Measurements from ENCODE around the gene HSD17B3.
"Not testable (repeated sequence)": the region's sequence is repeated elsewhere in the genome, so short reads cannot be mapped to it uniquely, and the experiment has no call there.

Gene HSD17B3

DNA sequence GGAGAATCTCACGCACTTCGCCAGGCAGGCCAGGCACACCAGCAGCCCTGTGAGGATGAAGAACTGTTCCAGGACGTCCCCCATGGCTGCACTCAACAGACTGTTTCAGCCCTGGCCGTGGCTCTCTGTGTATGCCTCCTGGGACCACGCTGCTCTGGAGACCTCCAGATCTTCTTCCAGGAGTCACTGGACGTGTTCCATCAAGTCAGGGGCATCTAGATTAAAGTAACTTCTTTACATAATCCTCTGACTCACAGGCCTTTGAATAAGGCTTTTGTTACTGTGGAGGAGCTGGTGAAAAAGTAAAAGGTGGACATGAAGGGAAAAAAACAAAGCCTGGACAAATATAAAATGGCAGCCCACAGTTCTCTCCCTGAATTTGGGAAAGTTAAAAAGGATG is at the start of gene HSD17B3:
HSD17B3 (minus strand) TSS at position 156 of the 400 bp plus-strand sequence; CDS start at position 84, 72 bp downstream.
- no peak for DNase-seq

- no peak for DNase-seq
Observed at GRCh38 chr9:96350866-96351265, 48.9 kb upstream of the HSD17B3 start.

DNA sequence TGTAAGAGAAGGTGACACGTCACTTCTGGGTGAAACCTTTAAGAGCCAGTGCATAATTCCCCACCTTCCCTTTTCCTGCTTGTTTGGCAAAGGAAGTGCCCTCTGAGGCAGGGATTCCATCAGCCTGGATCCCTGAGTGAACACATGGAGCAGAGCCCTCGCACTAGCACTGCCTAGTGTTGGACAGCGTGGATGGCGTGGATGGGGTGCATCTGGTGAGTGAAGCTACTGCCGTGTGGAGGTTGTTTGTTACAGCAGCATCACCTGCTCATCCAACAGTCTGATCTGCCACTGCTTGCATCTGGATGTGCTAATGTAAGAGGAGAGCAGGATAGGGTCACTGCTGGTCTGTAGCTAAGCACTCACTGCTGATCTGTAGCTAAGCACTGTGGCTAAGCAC is 46.3 kb upstream of the HSD17B3 start:
- DNase-seq = no peak

DNA sequence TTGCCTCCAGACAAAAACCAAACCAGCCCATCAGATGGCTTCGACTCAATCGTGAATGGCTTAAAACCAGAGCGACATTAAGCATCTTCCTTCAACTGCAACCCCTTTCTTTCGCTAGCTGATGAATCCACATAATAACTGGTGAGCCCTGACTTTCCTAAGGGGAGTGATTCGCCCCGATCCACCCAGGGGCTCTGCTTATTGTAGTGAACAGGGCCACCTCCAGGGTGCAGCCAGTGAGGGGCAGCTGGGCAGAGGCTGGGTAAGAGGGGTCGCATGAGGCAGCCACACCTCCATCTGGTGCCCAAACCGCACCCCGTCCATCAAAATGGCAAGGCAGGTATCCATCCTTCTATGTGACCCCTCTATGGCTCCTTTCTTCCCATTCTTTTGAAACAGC is 43.6 kb upstream of the HSD17B3 start:
- DNase-seq = no peak

- no peak for DNase-seq
Observed at GRCh38 chr9:96344458-96345180, 42.6 kb upstream of the HSD17B3 start.

DNA sequence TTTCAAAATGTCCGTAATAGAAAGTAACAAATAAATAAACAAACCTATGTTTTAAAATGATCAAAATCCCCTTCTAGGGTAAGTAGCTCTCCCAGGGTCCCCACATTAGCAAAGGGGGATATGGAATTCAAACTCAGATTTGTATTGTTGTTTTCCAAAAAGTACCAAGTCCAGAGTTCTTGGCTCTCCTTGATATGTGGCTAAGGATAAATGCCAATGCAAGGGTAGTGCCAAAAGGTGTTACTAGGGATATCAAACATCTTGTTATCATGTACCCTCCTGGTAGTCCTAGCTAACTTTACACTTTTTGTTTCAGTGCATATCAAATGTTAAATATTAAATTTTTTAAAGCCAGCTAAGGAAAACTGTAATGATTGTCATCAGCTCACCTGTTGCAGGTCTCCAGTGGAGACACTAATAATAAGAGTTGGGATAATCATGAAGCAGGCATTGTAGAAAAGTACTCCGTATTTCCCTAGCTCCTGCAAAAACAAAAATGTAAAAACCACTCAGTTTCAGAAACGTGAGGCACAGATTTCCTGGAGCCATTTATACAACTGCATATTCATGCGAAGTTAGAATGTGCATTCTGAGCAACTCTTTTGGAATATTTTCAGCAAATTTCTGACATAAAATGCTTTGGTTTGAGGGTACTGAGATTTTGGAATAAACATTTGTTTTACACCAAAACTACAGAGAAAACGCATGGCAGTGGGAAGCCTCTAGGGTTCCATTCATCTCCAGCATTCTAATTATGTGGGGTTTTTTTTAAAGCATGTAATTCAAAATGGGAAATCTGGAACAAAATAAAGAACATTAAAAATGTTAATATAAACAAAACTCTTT is 41.8 kb upstream of the HSD17B3 start:
- no peak for DNase-seq

GRCh38 chr9:96342571-96343245 is 40.7 kb upstream of the HSD17B3 start:
- no peak for DNase-seq

GRCh38 chr9:96340707-96341106 is 38.7 kb upstream of the HSD17B3 start:
- no peak for DNase-seq

GRCh38 chr9:96338299-96338698 is 36.3 kb upstream of the HSD17B3 start:
- no peak for DNase-seq

DNA sequence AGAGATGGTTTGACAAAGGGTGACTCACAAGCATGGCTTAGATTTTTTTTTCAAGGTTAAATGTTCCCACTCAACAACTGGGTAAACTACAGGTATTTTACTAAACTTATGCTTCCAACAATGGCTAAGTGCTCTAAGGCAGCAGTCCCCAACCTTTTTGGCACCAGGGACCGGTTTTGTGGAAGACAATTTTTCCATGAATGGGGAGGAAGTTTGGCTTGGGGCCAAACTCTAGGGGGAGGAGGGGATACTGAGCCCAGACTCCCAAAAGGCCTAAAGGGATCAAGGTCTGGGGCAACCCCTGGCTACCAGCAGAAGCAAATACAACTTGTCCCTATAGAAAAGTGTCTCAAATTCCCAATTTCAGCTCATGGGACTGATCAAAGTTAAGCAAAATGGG is 32.0 kb upstream of the HSD17B3 start:
- DNase-seq = no peak

GRCh38 chr9:96331236-96331947 is 29.4 kb upstream of the HSD17B3 start:
- DNase-seq = no peak

- DNase-seq = peak; percentile 45
Observed at GRCh38 chr9:96327694-96328352, 25.8 kb upstream of the HSD17B3 start.

DNA sequence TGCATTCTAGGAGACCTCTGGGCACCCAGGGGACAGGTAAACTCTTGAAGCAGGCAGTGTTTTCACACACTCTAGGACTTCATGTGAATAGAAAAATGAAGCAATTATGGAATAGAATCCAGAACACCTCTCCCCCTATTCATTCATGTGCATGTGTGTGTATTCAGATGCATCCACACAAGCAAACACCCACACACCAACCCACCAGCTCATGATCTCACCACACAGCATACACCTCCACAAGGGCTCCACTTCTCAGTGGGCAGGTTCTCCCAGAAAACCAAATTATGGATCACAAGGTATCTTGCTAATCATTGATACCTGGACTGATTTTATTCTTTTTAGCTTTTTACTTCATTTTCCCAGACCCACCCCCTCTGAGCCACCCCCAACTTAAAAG is 21.2 kb upstream of the HSD17B3 start:
- DNase-seq = no peak

DNA sequence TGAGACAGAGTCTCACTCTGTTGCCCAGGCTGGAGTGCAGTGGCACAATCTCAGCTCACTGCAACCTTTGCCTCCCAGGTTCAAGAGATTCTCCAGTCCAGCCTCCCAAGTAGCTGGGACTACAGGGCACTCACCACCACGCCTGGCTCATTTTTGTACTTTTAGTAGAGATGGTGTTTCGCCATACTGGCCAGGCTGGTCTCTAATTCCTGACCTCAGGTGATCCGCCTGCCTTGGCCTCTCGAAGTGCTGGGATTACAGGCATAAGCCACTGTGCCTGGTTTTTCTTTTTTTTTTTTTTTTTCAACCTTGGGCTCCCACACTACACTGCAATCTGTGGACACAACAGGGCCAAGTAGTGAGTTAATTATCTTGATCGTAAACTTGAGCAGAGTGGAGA is 20.8 kb upstream of the HSD17B3 start:
- DNase-seq = not testable (repeated sequence)

DNA sequence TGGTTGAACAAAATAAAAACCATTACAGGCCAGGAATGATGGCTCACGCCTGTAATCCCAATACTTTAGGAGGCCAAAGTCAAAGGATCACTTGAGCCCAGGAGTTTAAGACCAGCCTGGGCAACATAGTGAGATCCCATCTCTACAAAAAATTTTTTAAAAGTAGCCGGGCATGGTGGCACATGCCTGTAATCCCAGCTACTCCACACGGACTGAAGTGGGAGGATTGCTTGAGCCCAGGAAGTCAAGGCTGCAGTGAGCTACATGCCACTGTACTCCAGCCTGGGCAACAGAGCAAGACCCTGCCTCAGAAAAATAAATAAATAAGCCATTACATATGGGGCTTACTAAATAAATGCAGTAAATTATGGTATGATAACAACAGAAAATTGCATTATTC is 20.2 kb upstream of the HSD17B3 start:
- not testable (repeated sequence) for DNase-seq

DNA sequence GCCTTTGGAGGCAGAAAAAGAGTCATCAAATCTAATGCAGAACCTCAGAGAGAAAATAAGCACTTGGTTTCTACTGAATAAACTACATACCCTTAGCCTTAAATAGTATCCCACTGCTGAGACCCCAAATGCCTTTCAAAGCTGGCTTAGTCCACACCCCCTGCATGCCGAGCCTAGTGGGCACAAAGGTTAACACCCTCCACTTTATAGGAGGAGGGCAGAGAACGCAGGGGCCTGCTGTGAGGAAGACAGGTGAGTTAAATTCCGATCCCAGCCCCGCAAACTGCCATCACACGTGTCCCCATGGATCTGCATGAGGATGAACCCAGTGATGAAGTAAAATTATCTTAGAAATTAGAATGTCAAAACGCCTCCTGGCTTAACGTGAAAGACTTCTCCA is 19.5 kb upstream of the HSD17B3 start:
- DNase-seq = no peak

GRCh38 chr9:96320749-96321280 is 18.8 kb upstream of the HSD17B3 start:
- DNase-seq = no peak

GRCh38 chr9:96318921-96319565 is 17.1 kb upstream of the HSD17B3 start:
- no peak for DNase-seq

DNA sequence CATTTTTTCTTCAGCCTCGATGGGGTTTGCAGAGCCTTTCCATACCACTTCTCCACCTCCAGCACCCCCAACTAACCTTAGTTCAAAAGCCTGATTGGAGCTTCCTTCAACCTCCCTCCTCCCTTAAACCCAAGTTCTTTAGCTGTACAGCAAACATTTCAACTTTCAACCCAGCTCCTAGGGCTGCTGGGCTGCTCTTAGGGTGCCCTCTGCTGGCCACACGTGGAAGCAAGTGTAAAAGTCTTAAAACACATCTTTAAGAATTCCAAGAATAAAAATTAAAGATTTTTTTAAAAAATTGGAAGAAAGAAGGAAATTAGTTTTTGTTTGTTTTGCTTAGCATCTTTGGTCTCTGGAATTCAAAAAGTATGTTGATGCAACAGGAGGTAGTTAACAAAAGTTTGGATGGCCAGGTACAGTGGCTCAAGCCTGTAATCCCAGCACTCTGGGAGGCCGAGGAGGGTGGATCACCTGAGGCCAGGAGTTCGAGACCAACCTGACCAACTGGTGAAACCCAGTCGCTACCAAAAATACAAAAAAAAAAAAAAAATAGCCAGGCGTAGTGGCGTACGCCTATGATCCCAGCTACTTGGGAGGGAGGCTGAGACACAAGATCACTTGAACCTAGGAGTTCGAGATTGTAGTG is 15.5 kb upstream of the HSD17B3 start:
- DNase-seq = peak; percentile 69

DNA sequence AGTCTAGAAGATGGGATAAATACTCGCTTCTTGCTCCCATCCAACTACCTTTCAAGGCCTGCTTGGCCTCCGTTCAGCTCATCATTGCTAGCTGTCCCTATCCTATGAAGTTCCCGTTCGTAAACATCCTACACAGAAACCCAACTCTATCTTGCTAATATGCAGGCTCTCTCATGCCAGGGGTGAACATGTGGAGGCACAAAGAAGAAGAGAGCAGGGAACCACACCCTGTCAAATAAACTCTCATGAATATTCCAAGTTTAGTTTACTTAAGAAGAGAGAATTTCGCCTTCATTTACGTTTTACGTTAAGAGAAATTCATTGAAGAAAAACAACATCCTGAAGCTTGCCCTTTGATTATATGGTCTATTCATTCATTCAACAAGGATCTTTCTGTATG is 7.9 kb upstream of the HSD17B3 start:
- no peak for DNase-seq

GRCh38 chr9:96306958-96307357 is 5.0 kb upstream of the HSD17B3 start:
- DNase-seq = not testable (repeated sequence)

Data from stimulated activated CD8-positive, alpha-beta memory T cell treated with anti-CD3 and anti-CD28 coated beads, Interleukin-4, amount 100 ng/mL, for 48 hours (primary cell).